Measurements from ENCODE around the gene ARHGEF39.

ARHGEF39 gene

GRCh38 chr9:35691334-35691650, 26.3 kb upstream of the ARHGEF39 start:
- no peak for DNase-seq (ENCODE audit: low read depth, low spot score)

GRCh38 chr9:35690614-35691333, 25.8 kb upstream of the ARHGEF39 start:
- DNase-seq (ENCODE audit: low read depth, low spot score), result no peak

- DNase-seq (ENCODE audit: low read depth, low spot score), result no peak
These were observed 25.3 kb upstream of the ARHGEF39 start for GRCh38 chr9:35690294-35690613.

GRCh38 chr9:35689542-35690293, 24.7 kb upstream of the ARHGEF39 start, which contains the start of gene TPM2:
Gene TPM2 (minus strand): TSS chr9:35689925. CDS start chr9:35689817, 108 bp downstream.
- DNase-seq (ENCODE audit: low read depth, low spot score), result no peak

GRCh38 chr9:35688558-35689541, 23.9 kb upstream of the ARHGEF39 start:
- no peak for DNase-seq (ENCODE audit: low read depth, low spot score)

GRCh38 chr9:35687972-35688557, 23.1 kb upstream of the ARHGEF39 start:
- DNase-seq (ENCODE audit: low read depth, low spot score), result no peak

GRCh38 chr9:35687306-35687705, 22.3 kb upstream of the ARHGEF39 start:
- DNase-seq (ENCODE audit: low read depth, low spot score), result no peak

GRCh38 chr9:35686222-35687203, 21.5 kb upstream of the ARHGEF39 start:
- peak; percentile 92 for DNase-seq (ENCODE audit: low read depth, low spot score)

- DNase-seq (ENCODE audit: low read depth, low spot score), result no peak
These were observed 20.5 kb upstream of the ARHGEF39 start for GRCh38 chr9:35685506-35685905.

- no peak for DNase-seq (ENCODE audit: low read depth, low spot score)
These were observed 19.9 kb upstream of the ARHGEF39 start for GRCh38 chr9:35684921-35685320.

- DNase-seq (ENCODE audit: low read depth, low spot score), result no peak
These were observed 18.3 kb upstream of the ARHGEF39 start for GRCh38 chr9:35683323-35683722.

- DNase-seq (ENCODE audit: low read depth, low spot score), result no peak
These were observed 17.7 kb upstream of the ARHGEF39 start for GRCh38 chr9:35682520-35683315.

- no peak for DNase-seq (ENCODE audit: low read depth, low spot score)
These were observed 17.1 kb upstream of the ARHGEF39 start for GRCh38 chr9:35682051-35682450.

- no peak for DNase-seq (ENCODE audit: low read depth, low spot score)
These were observed 16.5 kb upstream of the ARHGEF39 start for GRCh38 chr9:35681341-35682002.

GRCh38 chr9:35680331-35681105, 15.5 kb upstream of the ARHGEF39 start:
- DNase-seq (ENCODE audit: low read depth, low spot score), result no peak

GRCh38 chr9:35679766-35680330, 14.9 kb upstream of the ARHGEF39 start:
- no peak for DNase-seq (ENCODE audit: low read depth, low spot score)

GRCh38 chr9:35679091-35679490, 14.1 kb upstream of the ARHGEF39 start:
- no peak for DNase-seq (ENCODE audit: low read depth, low spot score)
